GOT3 (cell line): ENCODE measurements around the gene SIT1.

Experiments used
- DNase-seq: peaks from one replicate; lab custom pipeline; 2025; ENCODE audit warnings: mixed read lengths; lab: John Stamatoyannopoulos, UW

SIT1 gene

DNA sequence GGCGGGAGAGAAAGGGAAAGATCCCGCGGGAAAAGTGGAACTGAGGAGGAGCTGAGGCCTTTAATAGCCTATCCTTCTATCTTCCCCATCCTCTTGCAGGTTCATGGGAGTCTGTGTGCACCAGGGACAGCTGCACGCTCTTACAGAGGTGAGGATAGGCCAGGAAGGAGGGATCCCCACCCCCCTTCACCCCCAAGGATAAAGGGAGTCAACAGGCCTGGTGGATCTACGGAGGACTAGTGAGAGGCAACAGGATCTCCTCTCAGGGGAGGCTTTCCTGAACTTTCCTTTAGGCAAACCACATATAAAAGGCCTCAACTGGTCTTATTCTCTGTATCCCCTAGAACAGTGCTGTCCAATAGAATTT is 44.6 kb downstream of the SIT1 start:
- DNase-seq: no peak

DNA sequence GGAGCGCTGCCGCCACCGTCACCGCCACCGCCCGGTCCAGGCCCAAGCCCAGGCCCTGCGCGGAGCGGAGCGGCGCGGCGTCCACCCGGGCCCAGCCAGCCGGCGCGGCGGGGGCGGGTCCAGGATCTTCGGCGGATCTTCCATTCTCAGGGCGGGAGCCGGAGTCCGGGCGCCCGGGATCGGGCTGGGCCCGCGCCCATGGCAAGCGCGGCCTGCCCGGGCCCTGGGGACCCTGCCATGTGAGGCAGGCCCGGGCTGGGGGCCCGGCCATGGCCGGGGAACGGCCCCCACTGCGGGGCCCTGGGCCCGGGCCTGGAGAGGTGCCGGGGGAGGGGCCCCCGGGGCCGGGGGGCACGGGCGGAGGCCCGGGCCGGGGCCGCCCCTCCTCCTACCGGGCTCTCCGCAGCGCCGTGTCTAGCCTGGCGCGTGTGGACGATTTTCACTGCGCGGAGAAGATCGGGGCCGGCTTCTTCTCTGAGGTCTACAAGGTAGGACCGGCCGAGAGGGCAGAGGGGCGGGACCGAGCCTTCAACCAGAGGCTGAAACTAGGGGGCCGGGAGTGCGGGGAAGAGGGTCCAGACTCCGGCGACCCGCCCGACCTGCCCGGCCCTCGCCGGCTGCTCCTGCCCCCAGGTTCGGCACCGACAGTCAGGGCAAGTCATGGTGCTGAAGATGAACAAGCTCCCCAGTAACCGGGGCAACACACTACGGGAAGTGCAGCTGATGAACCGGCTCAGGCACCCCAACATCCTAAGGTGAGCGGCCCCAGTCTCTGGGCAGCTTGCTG is 45.2 kb downstream of the SIT1 start:
- no peak for DNase-seq

DNA sequence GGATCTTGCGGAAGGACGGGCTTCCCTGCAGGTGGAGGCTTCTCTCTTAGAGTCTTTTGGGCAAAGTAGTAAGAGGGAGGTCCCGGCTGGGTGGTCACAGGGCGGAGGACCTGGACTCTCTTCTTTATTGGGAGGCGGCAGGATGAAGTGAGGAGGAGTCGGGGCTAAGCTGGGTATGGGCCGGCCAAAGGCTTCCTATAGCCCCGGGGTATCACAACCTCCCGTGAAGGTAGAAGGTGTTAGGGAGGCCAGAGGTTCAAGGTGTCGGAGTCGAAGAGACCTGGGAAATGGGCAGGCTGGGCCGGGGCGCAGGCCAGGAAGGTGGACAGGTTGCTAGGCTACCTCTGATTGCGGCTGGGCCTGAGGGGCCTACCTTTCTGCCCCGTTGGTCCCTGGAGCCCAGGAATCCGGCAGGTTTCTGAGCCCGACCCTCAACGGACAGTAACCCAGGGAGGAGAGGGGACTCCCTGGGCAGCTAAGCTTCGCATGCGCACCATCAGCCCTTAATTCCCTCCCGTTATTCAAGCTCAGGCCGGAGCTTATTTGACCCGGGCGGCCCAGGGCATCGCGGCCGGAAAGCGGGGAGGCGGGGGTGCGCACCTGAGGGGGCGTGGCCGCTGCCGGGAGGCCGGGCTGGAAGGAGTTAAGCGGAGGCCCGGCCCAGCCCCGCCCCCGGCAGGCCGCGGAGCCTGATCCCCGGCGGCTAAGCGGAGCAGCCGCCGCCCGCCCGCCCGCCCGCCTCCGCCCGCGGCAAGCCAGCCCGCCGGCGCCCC is 46.0 kb downstream of the SIT1 start, which contains the start of gene TESK1:
Gene TESK1, plus strand, starts transcription at position 685 of the 773 bp plus-strand sequence. CDS start 358 bp downstream, outside the sequence.
- peak; percentile 10 for DNase-seq

DNA sequence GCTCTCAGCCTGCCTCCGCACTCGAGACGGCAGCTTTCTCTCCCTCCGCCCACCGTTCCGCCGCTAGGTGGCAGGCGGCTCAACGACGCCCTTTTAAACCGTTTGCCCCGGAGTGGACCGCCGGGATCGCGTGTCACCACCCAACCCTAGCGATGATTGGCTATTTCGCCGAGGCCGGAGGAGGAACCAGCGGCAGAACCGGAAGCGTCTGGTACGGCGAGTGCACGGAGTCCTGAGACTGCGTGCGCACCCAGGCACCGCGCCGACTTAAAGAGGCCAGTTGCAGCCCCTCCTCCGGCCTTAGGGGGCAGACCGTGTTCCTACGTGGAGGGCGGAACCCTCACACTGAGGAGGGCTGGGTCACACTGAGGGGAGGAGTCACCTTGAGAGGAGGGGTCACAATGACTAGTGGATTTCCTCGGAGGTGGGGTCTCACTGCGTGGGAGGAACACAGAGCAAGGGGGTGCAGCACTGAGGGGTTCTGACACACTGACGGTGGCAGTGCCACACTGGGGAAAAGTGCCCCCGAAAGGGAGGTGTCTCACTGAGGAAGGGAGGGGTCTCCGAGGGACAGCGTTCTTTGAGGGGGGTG is 46.6 kb downstream of the SIT1 start:
- DNase-seq: peak; percentile 91

DNA sequence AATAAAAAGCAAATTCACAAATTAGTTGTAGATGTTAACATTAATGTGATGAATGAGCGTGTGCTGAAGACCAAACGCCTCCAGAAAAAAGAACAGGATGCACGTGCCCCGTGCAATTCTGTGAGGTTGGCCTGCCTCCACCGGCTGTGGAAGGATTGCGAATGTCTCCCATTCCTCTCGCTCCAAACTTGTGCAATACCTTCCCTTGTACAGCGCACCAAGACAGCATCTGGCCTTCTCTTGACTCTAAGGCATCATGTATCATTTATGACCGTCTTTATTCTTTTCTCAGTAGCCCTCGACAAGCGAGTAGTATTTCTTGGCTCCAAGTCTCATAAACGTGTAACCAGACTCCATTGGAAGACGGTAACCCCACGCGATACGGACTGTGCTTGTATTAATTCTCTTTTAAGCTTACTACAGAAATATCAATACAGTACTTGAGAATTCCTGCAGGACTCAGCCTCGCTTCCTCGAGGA is 47.2 kb downstream of the SIT1 start:
- DNase-seq: no peak

DNA sequence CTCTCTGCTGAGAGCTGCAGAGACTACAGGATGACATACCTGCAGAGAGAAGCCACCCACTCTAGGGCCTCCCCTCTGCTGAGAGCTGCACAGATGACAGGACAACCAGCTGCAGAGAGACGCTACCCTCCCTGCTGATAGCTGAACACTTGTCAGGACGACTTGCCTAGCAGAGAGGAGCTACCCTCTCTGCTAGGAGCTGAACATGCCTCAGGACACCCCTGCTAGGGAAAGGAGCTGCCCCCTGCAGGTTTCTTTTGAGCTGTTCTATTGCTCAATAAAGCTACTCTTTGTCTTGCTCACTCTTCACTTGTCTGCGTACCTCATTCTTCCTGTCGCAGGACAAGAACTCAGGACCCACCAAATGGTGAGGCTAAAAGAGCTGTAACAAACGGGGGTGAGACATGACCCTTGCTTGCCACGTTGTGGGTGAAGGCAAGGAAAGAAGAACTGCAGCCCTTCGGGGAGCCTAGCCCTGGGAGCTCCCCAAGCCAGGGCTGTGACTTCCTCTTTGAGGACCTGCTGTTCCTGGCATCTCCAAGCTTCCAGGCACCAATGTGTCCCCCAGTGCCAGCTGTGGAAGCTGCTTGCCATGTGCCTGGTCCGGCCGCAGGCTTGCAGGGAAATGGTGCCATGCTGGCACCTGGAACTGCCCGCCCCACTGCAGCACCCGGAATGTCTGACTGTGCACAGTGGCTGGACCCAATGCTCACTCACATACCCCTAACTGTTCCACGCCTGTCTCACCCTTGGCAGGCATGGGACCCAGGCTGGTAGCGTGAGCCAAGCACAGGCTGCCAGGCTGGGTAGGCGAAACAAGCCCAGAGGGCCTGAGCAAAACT is 50.7 kb downstream of the SIT1 start:
- no peak for DNase-seq
